KMS-11 (cell line): ENCODE data around the gene HADH.

Source experiments
- H2AFZ ChIP-seq: fragments of 200-600 bp; sonication (generic); 2 replicates; pipeline ENCODE4 v1.6.1; 2016; ENCODE audit warnings: antibody characterized with exemption, mixed run types, low read depth
- H3K27ac ChIP-seq: fragments of 200-600 bp; sonication (generic); 2 replicates; pipeline ENCODE4 v1.6.1; 2016; ENCODE audit warnings: mild to moderate bottlenecking, mixed run types
- H3K27me3 ChIP-seq: fragments of 200-600 bp; sonication (generic); 2 replicates; pipeline ENCODE4 v1.6.1; 2017; ENCODE audit warnings: mild to moderate bottlenecking, low read depth, mixed run types, moderate library complexity; ENCODE audit not compliant: insufficient read depth
- H3K36me3 ChIP-seq: fragments of 200-600 bp; sonication (generic); 2 replicates; pipeline ENCODE4 v1.6.1; 2017; ENCODE audit warnings: mild to moderate bottlenecking, mixed run types; ENCODE audit not compliant: insufficient read depth
- H3K4me1 ChIP-seq: fragments of 200-600 bp; sonication (generic); 2 replicates; pipeline ENCODE4 v1.6.1; 2016; ENCODE audit warnings: mild to moderate bottlenecking, low read depth, mixed run types; ENCODE audit not compliant: poor library complexity, severe bottlenecking
- H3K4me2 ChIP-seq: fragments of 200-600 bp; sonication (generic); 2 replicates; pipeline ENCODE4 v1.7.0; 2016; ENCODE audit warnings: mild to moderate bottlenecking, mixed run types
- H3K4me3 ChIP-seq: fragments of 200-600 bp; sonication (generic); IDR thresholded peaks from 2 replicates; pipeline ENCODE4 v1.6.1; 2017; ENCODE audit warnings: low read depth, low read length, mixed read lengths; ENCODE audit not compliant: insufficient read depth
- H3K79me2 ChIP-seq: fragments of 200-600 bp; sonication (generic); 2 replicates; pipeline ENCODE4 v1.6.1; 2016; ENCODE audit warnings: low read depth, mixed run types; ENCODE audit not compliant: insufficient read depth
- H3K9ac ChIP-seq: fragments of 200-600 bp; sonication (generic); 2 replicates; pipeline ENCODE4 v1.6.1; 2016; ENCODE audit warnings: mild to moderate bottlenecking, mixed run types
- H4K20me1 ChIP-seq: fragments of 200-600 bp; sonication (generic); 2 replicates; pipeline ENCODE4 v1.6.1; 2016; ENCODE audit warnings: mild to moderate bottlenecking, mixed run types; ENCODE audit not compliant: insufficient read depth
- CTCF ChIP-seq: fragments of 200-600 bp; sonication (generic); conservative IDR thresholded peaks from 2 replicates; pipeline ENCODE4 v1.6.1; 2017; ENCODE audit warnings: low read depth, mild to moderate bottlenecking, antibody characterized with exemption, low read length, moderate library complexity, mixed read lengths

The HADH gene

GRCh38 chr4:107991945-107992630 lies 2.4 kb downstream of the HADH start:
- H3K4me2 ChIP-seq: peak overlapping the region; percentile 76
- H3K79me2 ChIP-seq: peaks cover 49% of the 10 kb centered on the region
- peaks cover 5% of the 10 kb centered on the region; the same call in 1 of the 2 replicates for H4K20me1 ChIP-seq
- no peaks in the 10 kb centered on the region for H3K27me3 ChIP-seq
- no peak overlapping the region for H3K27ac ChIP-seq
- peaks cover 44% of the 10 kb centered on the region for H3K4me1 ChIP-seq
- H3K4me3 ChIP-seq: no peak overlapping the region
- no peak overlapping the region for H2AFZ ChIP-seq
- no peaks in the 10 kb centered on the region for H3K36me3 ChIP-seq
- no peak for TF ChIP-seq CTCF
- H3K9ac ChIP-seq: no peak overlapping the region

- Histone ChIP-seq H3K9ac (no peak overlapping the region), H3K36me3 (no peaks in the 10 kb centered on the region), H3K4me3 (no peak overlapping the region), H3K79me2 (peaks cover 49% of the 10 kb centered on the region), H2AFZ (no peak overlapping the region), H3K4me1 (peaks cover 45% of the 10 kb centered on the region), H4K20me1 (peaks cover 5% of the 10 kb centered on the region; the same call in 1 of the 2 replicates), H3K27me3 (no peaks in the 10 kb centered on the region), H3K27ac (no peak overlapping the region), H3K4me2 (no peak overlapping the region)
- TF ChIP-seq CTCF: no peak
Measured at GRCh38 chr4:107993969-107994368, 4.3 kb downstream of the HADH start.

- no peak overlapping the region for H2AFZ ChIP-seq
- peaks cover 48% of the 10 kb centered on the region for H3K79me2 ChIP-seq
- TF ChIP-seq CTCF: no peak
- no peaks in the 10 kb centered on the region for H3K36me3 ChIP-seq
- H3K4me1 ChIP-seq: peaks cover 52% of the 10 kb centered on the region
- no peaks in the 10 kb centered on the region for H3K27me3 ChIP-seq
- H3K4me3 ChIP-seq: no peak overlapping the region
- H3K4me2 ChIP-seq: no peak overlapping the region
- H4K20me1 ChIP-seq: peaks cover 5% of the 10 kb centered on the region; the same call in 1 of the 2 replicates
- no peak overlapping the region for H3K27ac ChIP-seq
- no peak overlapping the region for H3K9ac ChIP-seq
Measured at GRCh38 chr4:107994894-107995293, 5.2 kb downstream of the HADH start.

- Histone ChIP-seq H3K36me3 (no peaks in the 10 kb centered on the region; the same call in 1 of the 2 replicates), H2AFZ (no peak overlapping the region), H3K27ac (no peak overlapping the region), H3K79me2 (peaks cover 28% of the 10 kb centered on the region), H3K9ac (no peak overlapping the region), H3K4me2 (no peak overlapping the region; the same call in 1 of the 2 replicates), H3K4me1 (peaks cover 51% of the 10 kb centered on the region), H4K20me1 (no peaks in the 10 kb centered on the region), H3K27me3 (no peaks in the 10 kb centered on the region), H3K4me3 (no peak overlapping the region)
- no peak for TF ChIP-seq CTCF
Measured at GRCh38 chr4:107996949-107997788, 7.5 kb downstream of the HADH start.
